ENCODE results near the gene GATA5.

Gene GATA5

DNA sequence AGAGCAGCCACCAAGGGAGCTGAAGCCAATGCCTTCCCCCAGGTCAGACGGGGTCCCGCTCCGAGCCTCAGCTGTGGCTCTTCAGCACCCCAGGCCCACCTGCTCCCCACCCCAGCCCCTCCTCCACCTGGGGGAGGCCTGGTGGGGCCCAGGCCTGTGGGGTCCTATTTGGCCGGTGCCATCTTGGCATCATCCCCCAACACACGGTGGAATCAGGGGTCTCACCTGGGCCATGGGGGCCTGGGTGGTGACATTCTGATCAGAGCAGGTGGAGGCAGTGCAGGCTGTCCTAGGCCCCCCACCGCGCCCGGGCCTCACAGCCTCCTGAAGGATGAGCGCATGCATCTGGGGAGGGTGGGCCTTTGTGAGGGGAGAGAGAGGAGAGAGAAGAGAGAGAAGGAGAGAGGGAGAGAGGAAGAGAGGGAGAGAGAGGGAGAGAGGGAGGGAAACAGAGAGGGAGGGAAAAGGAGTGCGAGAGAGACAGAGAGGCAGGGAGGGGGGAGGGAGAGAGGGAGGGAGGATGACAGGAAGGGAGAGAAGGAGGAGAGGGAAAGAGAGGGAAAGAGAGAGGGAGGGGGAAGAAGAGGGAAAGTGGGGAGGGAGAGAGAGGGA is 24.5 kb downstream of the GATA5 start:
- DNase-seq, result no peak

DNA sequence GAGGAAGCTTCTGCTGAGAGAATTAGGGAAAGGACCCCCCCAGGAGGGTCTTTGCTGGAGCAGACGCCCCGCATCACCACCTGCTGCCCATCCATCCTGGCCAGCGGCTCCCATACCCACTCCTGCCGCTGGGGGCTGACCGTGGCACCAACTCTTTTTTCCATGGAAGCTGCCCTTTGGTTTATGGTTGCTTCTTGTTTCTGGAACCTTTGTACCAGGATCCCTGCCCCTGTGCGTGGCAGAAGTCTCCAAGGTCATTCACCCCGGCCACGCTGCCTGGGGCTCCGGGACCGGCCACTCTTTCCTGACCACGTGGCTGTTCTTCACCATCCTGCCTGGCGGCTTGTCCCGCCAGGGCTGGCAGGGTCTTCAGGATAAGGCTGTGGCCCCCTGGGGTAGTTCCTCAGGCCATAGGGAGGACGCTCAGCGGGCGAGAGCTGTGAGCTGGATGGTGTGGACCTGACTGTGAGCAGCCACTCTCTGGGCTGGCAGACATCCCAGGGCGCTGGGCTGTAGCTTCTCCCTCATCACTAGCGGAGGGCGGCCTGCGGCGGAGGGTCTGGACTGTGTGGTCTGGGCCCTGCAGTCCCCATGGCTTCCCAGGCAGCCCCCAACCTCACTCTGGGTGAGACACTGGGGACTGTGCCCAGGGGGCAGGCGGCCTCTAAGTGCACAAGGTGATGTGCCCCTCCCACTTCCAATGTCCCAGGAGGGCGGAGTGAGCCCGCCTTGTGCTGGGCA is 25.7 kb downstream of the GATA5 start:
- no peak for DNase-seq

DNA sequence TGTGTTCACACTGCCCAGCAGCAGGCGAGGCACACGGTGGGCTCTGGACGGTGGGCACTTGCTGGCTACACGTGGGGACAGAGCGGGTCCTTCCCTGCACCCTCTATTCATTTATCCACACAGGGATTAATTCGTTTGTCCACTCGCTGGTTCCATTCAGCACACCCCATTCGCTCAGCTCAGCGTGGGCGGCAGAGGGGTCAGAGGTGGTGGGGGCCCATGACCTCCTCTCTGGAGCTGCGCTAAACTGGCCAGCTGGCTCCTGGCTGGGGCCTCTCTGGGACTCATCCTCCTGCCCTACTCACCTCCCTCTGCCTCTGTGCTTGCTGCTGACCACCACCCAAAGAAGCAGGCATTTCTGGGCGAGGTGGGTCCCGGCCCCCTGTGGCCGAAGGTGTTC is 27.0 kb downstream of the GATA5 start:
- DNase-seq, result no peak

DNA sequence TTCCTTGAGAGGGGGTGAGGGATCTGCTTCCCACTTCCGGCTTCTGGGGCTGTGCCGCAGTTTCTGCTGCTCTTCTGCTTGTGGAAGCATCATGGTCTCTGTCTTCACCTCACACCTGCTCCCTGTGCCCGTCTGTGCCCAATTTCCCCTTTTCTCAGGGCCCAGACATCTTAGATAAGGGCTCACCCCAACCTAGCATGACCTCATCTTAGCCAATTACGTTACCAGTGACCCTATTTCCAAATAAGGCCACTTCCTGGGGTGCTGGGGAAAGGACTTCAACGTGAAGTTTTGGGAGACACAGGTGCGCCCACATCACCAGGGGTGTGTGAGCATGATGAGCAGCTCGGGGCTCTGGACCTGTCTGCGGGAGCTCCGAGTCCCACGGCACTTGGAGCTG is 27.8 kb downstream of the GATA5 start:
- DNase-seq, result no peak

DNA sequence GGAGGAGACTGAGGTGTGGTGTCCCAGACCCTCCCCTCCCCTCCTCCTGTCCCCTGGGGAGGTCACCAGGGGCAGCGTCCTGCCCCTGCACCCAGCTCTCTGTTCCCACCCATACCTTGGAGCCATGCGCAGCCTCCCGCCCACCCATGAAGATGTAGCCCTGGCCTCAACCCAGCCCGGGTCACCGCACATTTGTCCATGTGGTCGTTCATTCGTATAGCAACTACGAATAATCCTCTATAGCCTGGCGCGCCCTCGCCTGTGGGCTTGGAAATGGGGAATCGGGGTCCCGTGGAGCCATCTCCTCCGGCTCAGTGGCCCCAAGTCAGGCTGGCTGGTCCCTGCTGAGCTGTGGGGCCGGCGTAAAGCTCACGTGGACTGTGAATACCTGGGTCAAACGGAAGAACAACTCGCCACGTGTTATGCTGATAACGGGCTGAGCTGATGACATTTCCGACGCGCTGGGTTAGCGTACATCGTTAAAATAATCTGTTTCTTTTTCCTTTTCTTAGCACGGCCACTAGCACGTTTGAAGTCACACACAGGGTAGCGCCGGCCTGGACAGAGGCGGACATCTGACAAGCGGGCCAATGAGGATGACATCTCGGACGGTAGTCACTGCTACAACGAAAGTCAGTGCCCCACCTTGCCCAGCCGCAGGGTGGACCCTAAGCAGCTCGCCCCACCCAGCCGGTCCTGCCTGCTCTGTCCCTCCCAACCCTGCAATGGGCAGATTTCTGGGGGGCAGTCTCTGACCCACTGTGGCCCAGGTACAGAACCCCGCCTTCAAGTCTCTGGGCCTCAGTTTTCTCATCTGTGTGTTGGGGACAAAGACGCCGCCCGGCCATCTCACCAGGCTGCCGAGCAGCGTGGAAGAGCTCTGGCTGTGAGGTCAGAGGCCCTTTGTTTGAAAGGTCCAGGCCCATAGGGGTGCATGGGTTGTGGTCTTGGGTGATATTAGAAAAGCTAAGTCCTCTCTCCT is 28.6 kb downstream of the GATA5 start:
- DNase-seq, result no peak

DNA sequence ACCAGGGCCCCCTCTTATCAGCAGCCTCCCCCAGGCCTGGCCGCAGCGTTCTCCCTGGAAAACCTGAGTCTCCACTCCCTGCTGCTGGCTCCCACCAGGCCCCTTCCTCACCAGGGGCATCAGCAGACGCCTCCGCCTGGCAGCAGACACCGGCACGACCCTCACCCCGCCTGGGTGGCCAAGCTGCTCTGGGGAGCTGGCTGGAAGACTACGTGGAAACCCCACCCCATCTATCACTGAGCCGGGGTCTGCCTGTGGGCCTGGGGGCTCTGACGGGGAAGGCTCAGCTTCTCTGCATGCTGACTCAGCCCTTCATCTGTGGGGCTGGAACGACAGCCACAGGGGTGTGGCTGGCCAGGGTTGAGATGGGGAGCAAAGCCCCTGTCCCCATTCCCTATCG is 29.3 kb downstream of the GATA5 start:
- DNase-seq, result no peak

DNA sequence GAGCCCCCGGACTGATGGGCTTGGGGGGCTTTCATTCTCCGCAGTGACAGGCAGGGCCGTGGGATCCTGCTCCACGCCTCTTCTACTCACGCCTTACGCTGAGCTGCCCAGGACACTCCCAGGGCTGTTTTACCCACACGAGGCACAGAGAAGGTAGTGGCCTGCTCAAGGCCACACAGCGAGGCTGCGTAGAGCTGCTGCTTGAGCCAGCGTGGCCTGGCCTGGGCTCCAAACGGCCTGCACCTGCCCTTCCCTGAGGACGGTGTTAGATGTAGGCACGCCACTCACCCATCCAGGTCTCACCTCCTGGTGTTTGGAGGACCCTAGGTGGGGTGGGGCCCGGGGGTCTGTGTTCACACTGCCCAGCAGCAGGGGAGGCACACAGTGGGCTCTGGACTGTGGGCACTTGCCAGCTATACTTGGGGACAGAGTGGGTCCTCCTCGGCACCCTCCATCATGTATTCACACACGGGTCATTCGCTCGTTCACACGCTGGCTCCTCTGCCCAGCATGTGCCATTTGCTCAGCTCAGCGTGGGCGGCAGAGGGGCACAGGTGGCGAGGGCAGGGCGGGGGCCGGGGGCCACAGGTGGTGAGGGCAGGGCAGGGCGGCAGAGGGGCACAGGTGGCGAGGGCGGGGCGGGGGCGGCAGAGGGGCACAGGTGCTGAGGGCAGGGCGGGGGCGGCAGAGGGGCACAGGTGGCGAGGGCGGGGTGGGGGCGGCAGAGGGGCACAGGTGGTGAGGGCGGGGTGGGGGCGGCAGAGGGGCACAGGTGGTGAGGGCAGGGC is 30.0 kb downstream of the GATA5 start:
- no peak for DNase-seq

DNA sequence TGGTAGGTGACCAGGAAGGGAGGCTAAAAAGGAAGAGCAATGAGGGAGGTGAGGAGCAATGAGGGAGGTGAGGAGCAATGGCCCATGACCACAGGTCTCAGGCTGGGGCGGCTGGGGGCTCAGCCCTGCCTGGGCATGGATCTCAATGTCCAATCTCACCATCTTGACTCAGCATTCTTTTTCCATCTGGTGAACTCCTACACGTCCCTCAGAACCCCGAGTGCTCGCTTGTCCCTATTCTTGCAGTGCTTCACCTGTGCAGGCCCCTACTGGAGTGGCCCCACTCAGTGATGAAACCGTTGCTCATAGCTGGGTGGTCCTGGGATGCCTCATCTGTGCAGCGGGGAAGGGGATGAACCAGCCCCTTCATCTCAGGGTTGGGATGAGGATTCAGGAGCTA is 31.5 kb downstream of the GATA5 start:
- DNase-seq, result no peak

DNA sequence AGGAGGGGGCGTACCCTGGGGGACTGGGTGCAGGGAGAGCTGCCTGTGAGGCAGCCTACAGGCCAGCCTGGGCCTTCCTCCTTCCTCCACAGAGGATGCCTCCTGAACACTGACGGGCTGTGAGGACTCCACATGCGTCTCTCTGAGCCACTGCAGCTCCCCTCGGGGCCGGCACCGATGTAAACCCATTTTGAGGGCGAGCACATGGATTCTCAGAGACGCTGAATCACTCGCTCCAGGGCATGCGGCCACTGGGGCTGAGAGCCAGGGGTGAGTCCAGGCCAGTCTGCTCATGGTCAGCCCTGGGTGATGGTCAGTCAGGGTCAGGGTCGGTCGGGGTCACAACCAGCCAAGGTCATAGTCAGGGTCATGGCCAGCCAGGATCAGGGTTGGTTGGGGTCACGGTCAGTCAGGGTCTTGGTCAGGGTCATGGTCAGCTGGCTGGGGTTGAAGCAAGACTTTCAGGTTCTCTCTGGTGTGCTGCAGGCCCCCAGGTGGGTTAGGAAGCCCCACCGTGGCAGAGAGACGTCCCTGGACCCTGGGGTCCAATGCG is 33.7 kb downstream of the GATA5 start:
- no peak for DNase-seq

DNA sequence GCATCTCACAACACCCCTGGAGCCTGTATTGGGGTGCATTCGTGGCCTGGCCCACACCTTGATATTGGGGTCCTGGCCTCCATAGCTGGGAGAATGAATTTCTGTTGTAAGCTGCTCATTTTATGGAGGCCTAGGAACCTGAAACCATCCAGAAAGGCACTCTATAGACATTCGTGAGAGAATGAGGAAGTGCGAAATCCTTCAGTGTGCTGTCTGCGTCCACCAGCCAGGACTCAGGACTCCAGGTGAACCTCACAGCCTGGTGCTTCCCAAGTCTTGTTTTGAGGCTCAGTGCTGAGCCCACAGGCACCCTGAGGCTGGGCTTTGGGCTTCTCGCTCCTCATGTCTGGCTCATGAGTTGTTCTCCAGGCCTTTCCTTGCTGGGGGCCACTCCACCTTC is 36.6 kb downstream of the GATA5 start:
- DNase-seq, result peak in 1 of 2 donors; percentile 1

DNA sequence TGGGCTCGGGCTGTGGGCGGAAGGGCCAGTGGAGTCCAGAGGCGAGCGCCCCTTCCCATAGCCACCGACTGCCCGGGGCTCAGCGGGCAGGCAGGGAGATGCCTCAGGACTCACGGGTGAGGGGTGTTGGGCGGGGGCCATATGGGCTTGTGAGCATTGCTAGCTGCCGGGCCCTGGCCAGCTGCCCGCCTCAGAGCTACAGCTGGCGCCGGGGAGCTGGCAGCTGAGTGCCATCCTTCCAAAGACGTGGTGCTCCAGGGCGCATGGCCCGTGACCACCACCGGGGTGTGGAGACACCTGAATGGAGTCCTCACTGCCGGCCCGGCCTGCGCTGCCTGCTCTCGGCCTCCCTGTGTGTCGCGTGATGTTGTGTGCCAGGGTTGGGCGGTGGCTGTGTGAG is 37.9 kb downstream of the GATA5 start:
- no peak for DNase-seq

DNA sequence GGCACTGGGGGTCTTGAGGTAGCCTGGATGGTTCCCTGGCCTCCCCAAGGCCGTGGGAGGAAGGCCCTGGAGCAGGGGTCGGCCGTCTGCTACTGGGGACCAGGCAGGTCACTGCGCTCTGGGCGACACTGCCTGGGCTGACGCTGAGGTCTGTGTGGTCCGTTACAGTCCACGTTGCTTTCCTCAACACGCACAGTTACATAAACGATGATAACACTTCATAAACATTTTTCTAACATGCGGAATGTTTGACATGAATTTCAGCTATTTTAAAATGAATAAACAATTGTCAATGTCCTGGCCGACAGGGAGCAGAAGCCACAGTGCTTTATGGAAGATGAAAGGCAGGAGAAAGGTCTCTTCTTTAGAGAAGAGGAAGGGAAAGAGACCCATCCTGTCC is 38.3 kb downstream of the GATA5 start:
- DNase-seq, result no peak

DNA sequence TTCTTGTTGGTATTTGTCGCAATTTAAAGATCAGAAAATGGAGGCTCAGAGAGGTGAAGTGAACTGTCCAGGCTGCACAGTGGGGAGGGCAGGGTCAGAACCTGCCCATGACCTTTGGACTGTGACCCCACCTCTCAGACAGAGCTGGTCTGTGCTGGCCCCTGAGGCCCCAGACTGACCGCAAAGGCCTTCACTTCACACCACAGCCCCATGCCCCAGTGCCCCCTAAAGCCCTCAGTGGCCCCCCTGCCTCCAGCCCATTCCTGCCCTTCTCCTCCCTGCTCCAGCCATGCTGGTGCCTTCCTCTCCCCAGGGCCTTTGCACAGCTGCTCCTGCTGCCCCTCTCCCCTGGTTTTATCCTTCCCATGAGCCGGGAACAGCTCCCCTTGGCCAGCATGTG is 39.1 kb downstream of the GATA5 start:
- DNase-seq, result no peak

DNA sequence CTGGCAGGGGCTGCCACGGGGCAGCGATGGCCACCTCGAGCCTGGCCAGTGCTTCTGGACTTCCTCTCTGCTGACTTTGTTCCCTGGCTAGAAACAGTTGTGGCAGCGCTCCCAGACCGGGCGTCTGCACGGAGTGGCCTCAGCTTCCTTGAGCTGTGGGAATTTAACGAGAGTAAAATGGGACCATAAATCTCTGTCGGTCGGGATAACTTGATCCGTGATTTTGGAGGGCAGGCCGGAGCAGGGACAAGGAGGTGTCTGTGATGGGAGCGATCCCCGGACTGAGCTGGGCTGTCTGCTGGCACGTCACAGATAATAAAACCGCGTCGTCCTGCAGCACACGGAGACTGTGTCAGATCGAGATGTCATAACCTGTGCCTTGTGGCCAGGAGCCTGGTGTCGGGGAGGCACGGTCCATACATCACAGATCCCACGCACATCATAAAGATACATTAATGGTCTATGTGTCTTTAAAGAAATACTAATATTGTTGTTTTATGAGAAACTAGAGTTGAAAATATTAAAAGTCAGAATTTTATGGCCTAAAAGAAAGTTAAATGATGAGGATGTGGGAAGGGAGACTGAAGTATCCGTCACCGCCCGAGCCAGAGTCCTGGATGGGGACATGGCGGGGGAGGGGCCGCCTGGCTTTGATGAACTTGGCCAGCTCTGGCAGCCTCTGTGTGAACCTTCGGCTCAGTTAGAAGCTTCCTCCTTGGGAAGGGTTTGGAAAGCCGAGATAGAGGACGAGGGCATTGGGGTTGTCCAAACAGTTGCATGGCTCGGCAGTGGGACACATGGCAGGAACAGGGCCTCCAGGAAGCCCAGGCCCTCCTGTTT is 41.9 kb downstream of the GATA5 start:
- no peak for DNase-seq

DNA sequence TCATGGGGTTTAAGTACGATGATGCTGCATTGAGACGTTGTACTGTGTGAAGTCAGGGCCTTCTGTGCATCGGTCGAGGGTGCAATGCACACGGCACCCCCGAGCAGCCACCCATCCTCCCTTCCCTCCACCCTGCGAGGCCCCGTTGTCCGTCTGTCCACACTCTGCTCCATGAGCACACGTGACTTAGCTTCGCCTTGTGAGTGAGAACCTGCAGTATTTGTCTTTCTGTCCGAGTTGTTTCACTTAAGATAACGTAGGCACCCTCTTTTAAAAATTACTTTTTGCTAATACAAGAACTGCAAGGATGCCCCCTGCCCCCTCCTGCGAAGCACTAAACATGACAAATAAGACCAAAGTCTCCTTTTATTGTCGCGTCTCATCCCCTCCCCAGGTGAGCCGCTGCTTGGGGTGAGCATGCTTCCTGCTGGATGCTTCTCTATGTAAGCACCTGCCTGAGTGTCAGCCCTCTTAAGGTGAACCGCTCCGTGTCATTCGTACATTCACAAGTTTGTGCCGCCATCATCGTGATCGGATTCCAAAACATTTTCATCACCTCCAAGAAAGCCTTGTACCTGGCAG is 44.8 kb downstream of the GATA5 start:
- DNase-seq, result no peak

DNA sequence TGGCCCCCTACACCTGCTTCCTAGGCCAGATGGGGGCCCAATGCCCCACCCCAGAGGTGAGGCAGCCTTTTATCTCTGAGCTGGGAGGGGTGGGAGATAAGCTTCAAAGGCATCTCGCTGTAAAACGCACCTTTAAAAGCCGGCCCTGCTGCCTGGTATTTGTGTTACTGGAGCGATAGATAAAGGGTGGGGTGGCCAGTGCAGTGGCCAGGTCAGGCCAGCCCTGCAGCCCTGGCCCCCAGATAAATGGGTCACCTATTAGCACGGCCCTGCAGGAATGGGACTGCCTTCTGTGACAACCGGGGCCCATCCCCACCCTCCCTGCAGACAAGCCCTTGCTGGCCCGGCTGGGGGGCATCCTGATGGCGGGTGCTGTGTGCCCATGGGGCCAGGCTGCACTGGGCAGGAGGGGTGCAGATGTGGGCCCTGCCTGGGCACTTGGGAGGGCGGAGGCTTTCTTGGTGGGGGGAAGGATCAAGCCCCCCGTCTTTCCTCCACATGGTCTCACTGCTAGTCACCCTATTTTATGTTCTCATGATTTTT is 45.4 kb downstream of the GATA5 start:
- DNase-seq, result no peak

DNA sequence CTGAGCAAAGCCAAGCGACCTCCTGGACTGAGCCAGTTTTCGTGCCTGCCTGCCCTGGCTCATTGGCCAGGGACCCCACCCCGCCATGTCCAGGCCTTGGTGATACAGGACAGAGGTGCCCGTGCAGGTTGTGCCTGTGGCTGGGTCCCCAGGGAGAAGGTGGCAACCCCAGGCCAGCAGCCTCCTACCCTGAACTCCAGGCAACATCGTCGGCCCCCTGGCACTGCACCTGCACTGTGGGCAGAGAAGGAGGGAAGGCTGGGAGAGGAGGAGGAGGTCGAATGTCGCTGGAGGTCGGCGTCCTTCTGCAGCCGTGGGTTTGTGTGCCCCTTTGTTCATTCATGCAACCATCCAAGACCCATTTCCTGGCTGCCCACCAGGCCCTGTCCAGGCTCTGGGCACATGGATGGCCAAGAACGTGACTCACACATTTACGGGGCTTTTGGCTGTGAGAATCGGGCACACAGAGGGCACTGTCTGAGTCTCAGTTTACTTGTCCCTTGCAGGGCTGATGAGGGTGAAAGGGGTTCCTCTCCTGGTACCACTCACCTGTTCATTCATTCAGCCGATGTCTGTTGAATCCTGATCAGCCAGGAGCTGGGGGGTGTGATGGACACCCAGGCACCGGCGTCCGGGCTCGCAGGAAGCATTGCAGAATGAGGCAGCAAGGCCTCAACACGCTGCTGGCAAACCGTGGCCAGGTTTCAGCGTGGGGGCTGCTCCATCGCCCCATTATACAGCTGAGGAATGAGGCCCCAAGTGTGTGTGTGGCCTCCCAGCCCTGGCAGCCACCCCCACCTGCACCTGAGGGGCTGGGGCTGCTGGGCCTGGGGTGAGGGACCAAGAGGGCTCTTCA is 46.1 kb downstream of the GATA5 start:
- DNase-seq, result no peak

DNA sequence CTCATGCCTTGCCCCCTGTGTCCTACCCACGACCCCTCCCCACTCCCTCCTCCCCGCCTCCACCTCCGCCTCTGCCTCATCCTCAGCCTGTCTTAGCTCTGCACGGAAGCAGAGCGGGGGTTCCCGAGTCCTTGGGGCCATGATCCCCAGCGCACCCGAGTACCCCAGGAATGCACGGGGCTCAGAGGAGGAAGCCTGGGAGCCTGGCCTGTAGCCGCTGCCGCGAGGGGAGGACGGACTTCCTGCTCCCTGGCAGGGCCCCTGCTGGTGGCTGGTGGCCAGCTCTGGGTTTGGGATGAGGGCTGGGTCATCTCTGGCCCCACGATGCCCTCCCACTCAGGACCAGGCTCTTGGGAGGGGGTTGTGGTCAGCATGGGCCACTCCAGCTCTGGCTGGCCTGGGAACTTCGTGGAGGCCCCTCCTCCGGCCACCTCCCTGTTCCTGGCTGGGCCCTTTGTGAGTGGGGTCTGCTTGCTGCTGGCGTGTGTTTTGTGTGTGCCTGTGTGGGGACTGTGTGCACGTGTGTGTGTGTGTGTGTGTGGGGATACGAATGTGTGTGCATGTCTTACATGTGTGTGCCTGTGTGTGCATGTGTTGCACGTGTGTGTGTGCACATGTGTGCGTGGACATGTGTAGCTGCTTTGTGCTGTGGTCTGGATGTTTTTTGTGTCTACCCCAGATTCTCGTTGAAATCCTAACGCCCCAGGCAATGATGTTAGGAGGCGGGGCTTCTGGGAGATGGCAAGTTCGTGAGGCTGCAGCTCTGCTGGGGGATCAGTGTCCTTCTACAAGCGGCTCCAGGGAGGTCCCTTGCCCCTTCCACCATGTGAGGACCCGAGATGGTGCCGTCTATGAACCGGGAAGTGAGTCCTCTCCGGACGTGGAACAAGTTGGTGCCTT is 47.1 kb downstream of the GATA5 start:
- no peak for DNase-seq

DNA sequence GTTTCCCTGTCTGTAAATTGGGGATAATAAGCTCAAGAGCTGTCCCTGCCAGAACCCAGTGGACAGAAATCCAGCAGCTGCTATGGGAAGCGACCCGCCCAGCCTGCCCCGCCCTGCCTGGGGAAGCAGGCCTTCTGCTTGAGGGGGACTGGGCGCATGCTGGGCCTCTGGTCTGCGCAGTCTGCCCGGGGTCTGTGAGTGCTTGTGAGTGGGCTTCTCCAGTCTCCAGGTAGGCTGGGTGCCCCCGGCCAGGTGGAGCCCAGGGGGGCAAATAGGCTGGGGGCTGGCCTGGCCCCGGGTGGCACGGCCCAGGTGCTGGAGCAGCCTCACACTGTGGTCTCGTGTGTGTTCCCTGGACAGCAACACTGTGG is 47.8 kb downstream of the GATA5 start:
- no peak for DNase-seq

All from inflammatory macrophage treated with lipopolysaccharide for 1 hour (primary cell).